RPMI7951 (cell line): ENCODE measurements around the gene CCDC191. TPM values are rescaled to one million over a fixed set of nuclear protein-coding genes. Genes with fewer than 3 reads are reported as not detected.

ENCODE experiments used
- DNase-seq: peaks from one replicate; pipeline ENCODE4 v3.0.0-alpha.2; 2012; ENCODE audit warnings: low read depth
- total RNA-seq: library from RNA; depleted of rRNA; stranded (reverse); fragments of >200 nt; shearing (Covaris generic); gene quantifications from 2 replicates; pipeline ENCODE4 v1.2.3, GENCODE V29; 2014; rRNA removed

CCDC191 gene, protein sequence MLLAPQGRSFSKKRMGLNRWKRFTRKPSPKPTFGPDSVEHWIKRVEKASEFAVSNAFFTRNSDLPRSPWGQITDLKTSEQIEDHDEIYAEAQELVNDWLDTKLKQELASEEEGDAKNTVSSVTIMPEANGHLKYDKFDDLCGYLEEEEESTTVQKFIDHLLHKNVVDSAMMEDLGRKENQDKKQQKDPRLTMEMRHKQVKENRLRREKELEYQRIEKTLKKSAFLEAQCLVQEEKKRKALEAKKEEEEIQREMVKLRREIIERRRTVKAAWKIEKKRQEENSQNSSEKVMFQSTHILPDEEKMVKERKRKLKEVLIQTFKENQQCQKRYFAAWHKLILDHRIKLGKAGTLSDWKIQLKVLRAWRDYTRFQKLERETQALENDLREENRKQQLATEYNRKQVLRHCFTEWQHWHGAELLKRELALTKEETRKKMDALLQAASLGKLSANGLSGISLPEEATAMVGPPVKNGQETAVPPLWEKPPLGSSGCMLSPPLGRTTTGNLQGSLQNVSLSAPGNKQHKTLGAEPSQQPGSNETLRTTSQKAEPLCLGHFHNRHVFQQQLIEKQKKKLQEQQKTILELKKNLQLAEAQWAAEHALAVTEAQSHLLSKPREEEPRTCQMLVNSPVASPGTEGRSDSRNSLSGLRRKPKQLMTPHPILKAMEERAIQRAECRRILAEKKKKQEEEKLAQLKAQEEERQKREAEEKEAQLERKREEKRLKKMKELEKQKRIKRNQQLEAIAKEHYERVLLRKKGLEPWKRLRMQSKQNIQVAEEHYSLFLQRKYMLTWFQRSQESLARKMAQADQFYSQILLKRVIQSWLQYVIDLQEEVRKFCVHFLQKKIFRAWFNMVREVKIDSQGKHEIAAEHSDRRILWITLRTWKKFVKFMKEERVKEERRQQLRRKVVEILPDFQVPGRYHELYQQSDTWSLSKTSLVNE
- total RNA-seq = 0.96 and 1.6 TPM in 2 replicates

DNA sequence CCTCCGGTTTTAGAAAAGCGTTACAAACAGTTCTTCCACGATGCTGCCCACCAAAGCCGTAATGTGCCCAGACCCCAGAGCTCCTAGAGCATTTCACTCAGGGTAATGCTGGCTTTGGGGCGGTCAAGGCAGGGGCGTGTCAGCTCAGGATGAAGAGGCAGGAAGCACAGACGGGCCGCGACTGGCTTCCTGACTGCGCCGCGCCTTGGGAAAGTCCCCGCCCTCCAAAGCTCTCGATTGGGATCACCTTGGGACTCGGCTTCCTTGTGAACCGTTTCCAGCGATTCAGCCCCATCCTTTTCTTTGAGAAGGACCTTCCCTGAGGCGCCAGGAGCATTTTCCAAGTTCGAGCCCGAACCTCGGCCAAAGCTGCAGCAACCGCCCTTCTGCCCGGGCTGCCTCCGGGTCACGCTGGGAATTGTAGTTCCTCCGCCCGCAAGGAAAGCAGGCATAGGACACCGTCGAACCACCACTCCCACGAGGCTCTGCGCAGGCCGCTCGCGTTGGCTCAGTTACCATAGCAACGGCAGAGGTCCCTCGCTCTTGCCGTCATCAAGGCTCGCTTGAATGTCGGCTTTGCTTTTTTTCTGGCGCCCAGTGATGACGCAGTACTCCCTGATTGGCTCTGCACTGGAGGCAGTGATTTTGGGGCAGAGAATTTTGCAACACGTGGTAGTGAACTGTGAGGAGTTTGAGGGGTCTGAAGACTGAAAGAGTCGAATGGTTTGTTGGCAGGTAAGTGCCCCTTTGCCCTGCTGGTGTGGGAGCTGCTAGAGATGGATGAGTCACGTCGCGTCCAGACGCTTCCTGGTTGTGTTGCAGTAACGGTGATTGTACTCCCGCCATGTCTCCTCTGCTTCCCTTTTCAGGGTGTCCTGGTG, at the start of gene CCDC191, which contains the start of gene QTRT2:
Gene CCDC191, minus strand, starts transcription at position 397 of the 881 bp plus-strand sequence. Its CDS starts 60 bp downstream, at position 337.
Gene QTRT2, plus strand, starts transcription at position 608 of the 881 bp plus-strand sequence. CDS start 8,521 bp downstream, outside the sequence.
- DNase-seq = peak; percentile 99

DNA sequence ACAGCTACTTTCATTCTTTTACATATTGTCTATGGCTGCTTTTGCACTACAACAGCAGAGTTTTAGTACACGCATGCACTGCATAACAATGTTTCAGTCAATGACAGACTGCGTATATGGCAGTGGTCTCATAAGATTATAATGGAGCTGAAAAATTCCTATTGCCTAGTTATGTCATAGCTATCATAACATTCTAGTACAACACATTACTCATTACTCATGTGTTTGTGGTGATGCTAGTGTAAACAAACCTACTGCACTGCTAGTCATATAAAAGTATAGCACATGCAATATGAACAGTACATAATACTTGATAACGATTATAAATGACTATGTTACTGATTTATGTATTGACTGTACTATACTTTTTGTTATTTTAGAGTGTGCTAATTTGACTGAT, 48.1 kb upstream of the CCDC191 start:
- no peak for DNase-seq

DNA sequence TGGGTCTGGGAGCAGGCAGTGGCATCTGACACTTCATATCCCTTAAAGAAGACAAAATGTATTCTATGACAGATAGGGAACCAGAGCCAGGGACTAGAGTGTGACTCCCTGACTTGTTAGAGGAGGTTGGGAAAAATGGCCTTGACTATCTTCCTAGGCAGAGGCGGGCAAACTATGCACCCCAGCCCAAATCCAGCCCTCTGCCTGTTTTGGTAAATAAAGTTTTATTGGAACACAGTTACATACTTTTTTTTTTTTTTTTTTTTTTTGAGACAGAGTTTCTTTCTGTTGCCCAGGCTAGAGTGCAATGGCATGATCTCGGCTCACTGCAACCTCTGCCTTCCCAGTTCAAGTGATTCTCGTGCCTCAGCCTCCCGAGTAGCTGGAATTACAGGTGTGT, 47.5 kb upstream of the CCDC191 start:
- no peak for DNase-seq

DNA sequence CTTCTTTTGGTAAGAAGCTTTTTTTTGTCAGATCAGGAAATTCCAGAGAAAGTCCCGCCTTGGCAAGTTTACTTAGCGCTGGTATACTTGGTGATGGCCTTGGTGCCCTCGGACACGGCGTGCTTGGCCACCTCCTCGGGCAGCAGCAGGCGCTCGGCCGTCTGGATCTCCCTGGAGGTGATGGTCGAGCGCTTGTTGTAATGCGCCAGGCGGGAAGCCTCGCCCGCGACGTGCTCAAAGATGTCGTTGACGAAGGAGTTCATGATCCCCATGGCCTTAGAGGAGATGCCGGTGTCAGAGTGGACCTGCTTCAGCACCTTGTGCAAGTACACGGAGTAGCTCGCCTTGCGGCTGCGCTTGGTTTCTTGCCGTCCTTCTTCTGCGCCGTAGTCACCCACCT, 46.9 kb upstream of the CCDC191 start:
- DNase-seq = no peak

DNA sequence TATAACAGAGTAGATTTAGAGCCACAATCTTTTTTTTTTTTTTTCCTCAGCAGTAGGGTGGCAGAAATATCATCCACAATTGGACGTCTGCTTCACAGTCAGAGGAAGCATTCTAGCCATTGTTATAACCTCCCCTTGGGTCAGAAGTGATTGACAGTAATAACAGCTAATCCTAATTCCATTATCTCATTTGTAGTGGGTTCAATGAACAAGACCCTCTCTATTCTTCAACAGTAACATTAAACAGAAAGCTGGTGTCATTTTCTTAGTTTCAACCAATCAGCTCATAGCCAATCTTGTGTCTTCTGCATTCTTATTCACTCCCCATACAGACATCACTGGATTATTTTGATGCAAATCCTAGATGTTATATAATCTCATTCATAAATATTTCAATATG, 44.8 kb upstream of the CCDC191 start:
- DNase-seq = no peak

DNA sequence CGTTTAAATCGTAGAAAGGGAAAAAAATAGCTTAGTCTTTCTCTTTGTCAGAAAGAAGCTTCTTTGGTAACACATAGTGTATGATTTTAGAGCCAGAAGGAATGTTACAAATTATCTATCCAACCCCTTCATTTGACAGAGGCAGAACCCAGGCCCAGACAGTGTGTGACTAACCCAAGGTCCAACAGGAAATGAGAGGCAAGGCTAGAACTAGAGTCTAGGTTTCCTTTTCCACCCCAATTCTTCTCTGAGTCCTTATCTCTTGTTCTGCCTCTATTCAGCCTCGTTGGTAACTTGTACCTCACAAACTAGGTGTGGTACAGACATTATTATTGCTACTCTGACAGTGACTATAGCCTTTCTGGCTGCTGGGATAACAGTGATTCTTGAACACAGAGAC, 39.5 kb upstream of the CCDC191 start:
- DNase-seq = no peak

DNA sequence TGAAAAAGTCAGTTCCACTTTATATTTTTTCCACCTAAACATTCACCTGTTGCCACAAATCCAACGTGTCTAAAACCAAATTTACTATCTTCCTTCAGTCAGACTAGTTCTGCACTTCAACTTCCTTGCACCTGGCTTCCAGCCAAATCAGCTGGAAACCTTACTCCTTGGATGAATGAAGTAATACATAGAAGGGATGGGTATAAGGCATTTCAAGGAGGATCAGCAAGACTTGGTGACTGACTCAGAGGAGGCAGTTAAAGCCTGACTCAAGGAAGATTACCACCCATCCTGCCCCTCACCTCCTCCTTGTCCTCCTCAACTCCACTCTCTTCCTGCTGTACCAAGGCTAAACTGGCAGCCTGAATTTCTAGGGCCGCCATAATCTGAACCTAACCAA, 37.3 kb upstream of the CCDC191 start:
- peak; percentile 64 for DNase-seq

DNA sequence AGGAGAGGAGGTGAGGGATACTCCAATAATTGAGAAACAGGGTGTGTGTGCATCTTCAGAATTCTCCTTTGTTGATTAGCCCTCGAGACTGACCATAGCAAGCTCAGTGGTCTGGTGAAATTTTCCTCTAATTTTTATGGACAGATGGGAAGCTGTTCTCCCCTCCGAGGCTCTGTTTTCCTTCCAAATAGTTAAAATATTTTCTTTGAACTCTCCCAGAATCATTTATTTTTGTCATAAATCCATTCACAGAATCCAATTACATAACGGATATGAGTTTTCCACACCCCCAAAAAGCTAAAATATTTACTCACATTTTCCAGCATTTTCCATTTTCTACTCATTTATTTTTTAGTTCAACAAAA, 36.7 kb upstream of the CCDC191 start:
- DNase-seq = no peak

DNA sequence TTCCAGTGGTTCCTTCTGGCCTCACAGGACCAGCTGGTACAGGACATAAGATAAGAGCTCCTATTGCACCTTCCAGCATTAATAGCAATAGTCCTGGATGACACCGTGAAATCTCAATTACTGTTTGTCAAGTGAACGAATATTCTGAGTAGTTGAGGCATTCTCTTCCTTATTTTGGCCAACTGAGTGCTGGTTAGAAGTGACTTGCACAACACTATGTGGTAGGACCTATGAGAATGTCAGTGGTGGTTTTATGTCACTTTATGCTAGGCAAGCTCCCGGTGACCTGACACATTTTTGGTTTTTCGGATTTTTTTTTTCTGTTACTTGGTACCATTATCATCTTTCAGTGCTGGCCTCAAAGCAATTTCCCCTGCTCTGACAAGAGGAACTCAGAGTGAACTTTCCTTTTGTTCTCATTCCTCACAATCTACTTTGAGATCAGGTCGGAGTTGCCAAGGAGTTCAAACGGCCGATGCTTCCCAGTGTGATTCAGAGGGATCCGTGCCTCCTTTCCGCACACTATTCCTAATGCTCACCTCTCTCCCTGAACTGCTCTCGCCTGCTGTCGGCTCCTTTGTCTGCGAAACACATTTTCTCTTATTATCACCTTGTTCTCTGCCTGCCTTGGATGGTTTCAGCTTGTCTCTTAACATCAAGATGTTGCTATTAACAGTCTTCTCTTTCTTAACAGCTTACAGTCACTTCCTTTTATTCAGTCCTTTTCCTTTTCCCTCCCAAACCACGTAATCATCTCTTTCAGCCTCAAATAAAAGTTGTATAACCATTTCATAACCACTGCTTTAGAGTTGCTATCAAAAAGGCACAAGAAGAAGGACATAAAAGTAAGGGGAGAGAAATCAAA, 36.1 kb upstream of the CCDC191 start:
- no peak for DNase-seq

DNA sequence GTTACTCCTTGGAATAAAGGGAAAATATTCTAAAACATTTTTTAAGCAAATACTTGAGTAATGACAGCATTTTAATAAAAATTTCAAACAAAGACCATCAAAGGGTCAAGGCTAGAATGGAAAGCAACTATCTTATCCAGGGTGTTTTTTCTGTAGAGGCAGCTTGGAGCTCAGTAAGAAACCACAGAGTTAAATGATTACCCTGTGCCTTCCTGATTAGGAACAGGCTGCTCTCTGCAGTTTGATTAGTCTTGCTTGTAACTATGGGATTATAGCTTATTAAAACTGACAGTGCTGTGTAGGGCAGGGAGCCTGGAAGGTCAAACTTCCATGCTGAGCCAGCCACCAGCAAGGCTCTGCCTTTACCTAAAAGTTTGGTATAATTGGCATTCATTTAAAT, 33.3 kb upstream of the CCDC191 start:
- no peak for DNase-seq

DNA sequence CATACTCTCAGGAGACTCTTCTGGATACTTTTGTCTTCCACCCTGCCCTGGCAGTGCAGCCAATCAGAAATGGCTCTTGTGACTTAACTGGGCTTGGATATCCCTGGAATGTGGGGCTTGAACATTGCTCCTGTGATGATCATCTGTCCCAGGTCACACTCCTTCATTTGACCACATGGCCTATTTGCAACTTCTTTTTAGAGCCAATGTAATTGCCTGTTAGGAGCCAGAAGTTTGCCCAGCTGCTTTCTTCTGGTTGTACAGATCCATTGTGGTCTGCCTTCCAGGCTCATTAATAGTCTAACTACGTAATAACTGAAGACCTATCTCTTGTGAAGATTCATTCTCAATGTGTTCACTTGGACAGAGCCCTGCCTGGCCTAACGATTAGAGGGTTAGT, 30.0 kb upstream of the CCDC191 start:
- no peak for DNase-seq

DNA sequence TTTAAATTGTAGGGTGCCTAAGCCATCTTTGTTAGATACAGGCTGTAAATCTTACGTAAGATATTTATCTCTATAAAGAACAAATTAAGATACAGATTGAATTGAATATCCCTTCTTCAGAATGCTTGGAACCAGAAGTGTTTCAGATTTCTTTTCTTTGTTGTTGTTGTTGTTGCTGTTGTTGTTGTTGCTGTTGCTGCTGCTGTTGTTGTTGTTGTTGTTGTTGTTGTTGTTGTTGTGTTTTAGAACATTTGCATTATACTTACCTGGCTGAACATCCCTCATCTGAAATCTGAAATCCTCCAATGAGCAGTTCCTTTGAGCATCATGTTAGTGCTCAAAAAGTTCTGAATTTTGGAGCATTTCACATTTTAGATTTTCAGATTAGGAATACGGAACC, 26.8 kb upstream of the CCDC191 start:
- no peak for DNase-seq

DNA sequence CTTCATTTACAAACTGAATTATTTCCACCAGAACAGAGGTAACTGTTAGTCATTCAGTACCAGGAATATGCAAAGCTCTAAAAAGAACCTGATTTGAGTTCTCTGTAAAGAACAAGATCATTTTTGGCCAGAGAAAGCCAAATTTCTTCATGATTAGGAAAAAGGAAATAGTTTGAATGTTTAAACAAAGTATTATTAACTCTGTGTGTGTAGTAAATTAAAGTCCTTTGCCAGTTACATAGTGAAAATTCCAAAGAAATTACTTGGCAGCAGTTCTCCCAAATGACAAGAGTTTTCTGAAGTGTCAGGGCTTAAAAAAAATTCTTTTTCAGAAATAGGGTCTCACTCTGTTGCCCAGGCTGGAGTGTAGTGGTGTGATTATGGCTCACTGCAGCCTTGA, 24.7 kb upstream of the CCDC191 start:
- DNase-seq = no peak

DNA sequence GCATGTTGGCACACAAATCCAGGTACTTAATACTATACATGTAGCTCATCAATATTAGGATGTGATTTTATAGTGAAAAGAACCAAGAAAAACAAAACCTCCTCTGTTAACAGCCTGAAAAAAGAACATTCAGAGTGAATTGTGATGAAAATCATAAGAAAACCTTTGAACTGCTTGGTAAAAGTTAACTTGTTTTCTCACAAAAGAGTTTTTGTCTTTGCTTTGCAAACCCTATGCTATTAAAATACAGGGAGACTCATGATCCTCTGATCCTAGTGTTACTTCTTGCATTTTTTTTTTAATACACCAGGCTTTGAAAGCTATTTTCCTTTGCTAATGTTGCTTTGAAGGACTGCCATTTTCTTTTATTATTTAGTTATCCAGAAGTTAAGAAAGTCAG, 23.9 kb upstream of the CCDC191 start:
- no peak for DNase-seq

DNA sequence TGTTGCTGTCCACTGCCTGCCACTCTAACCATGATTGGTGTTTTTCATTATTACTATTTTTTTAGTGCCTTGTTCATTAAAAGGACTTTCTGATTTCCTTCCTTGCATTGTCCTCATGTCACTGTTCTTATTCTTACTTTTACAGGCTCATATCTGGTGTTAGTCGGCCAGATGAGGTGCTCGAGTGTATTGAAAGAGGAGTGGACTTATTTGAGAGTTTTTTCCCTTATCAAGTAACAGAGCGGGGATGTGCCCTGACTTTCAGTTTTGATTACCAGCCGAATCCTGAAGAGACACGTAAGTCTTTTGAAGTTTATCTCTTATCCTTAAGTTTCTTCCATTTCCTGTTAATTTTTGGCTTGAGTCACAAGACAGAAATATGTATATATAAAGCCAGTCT, 23.4 kb upstream of the CCDC191 start:
- DNase-seq = no peak

DNA sequence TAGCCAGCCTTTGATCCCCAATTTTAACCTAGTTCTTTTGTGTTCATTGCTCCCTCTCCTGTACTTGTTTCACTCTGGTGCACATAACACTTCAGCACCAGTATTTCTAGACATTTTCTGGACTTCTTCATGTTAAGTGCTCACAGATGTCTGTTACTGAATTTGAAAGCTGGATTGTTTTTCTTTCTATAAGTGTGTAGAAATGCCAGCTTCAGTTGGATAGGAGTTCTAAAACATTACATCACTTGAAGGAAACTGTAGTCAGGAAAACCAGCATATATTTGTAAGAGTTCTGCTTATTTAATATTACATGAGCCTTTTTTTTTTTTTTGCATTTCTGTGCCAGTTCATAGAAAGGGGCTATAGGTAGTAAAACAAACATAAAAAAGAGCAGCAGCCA, 21.8 kb upstream of the CCDC191 start:
- no peak for DNase-seq

DNA sequence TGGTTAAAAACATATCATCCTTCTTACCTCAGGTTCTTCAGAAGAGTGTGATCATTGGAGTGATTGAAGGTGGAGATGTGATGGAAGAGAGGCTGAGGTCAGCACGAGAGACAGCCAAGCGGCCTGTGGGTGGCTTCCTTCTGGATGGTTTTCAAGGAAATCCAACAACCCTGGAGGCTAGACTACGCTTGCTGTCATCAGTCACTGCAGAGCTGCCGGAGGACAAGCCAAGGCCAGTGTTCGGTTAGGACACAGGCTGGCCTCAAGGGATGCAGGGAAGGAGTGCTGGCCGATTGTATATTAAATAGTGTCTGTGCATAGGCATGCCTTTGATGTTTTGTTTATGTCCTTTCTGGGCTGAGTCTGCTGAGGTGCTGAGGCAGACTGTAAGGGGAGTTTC, 20.4 kb upstream of the CCDC191 start:
- no peak for DNase-seq

DNA sequence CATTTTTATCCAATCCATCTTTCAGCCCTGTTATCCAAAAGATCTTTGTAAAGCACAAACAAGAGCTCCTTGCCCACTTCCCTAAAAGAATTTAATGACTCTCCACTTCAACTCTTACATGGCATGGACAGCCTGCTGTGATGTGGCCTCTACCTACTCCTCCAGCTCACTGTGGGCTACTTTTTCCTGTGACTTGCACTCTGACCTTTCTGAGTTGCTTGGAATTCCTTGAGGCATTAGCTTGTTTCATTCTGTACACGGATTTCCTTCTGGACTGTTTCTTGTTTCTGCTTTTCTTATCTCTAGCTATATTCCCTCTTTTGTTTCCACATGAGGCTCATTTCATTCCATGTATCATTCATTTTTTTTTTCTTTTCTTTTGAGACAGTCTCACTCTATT, 15.5 kb upstream of the CCDC191 start:
- DNase-seq = no peak

DNA sequence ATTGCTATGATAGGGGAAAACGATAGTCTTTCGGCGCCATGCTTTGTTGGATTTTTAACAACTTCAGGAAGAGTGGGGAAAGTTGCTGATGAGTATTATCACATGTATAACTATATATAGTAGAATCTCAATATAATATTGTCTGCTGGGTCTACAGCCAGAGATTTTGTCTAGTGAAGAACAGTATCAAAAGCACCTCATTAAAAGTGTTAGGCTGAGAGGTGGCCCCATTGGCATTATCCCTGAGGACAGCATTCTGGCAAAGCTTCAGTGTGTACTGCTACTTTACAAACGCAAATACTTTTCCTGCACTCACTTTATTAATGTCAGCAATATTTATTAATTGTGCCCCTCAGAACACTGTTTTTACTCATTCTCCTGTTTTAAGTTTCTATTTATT, 12.0 kb upstream of the CCDC191 start:
- no peak for DNase-seq

DNA sequence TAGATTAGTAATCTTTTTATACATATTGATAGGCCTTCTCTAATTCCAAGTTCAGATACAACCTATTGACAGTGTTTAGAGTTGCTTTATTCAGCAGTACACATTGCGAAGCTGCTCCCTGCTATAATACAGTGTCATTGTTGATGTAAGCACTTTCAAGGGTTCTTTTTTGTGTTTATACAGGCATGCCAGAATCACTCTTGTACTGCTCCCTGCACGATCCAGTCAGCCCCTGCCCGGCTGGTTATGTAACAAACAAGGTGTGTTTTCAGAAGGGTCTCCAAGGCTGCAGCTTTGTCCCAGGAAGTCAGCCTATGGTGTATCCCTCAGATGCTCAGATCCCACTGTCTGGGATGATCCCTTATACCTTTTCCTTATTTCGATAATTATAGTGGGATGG, 11.5 kb upstream of the CCDC191 start:
- DNase-seq = no peak
